Measurements from ENCODE around the gene DAB2IP.

DNA sequence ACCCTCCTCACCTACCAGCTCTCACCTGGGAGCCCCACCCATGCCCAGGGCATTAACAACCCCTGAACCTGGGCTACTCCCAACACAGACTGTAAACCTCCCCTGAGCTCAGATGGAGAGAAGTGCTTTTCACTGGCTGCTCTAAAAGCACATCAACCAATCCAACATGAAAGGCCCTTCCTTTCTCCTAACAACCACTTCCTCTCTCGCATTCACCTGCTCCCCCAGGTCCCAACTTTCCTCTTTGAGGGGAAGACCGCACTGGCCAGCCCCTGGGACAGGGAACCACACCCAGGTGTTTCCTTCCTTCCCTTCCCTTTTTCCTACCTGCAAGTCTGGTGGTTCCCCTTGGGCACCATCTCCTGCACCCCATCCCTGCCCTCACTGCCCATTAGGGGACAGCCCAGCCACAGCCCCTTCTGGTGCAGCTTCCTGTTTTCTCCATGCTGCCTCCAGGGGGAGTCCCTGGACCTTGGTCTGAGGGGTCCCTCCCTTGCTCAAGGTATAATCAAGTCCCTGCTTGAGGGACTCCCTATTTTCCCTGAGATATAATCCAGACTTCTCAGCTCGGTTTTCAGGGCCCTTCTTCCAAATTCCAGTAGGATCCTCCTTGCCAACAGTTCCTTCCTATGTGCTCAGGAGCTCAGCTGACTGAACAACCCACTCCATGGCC, 30.5 kb upstream of the DAB2IP start:
- TF ChIP-seq FOXM1 (IDR thresholded peaks at IDR 0.05; ENCODE audit: borderline replicate concordance) = no peak
- no peak for TF ChIP-seq BHLHE40 (IDR thresholded peaks at IDR 0.05; ENCODE audit: borderline replicate concordance)
- TF ChIP-seq TARDBP (IDR thresholded peaks at IDR 0.05) = no peak
- TF ChIP-seq HDGF (IDR thresholded peaks at IDR 0.05; ENCODE audit: borderline replicate concordance) = no peak
- TF ChIP-seq NFRKB (IDR thresholded peaks at IDR 0.05) = no peak
- TF ChIP-seq CTBP1 (IDR thresholded peaks at IDR 0.05; ENCODE audit: borderline replicate concordance) = no peak
